Measurements from ENCODE around the gene ADH5. TPM values are rescaled to one million over a fixed set of nuclear protein-coding genes. Genes with fewer than 3 reads are reported as not detected.
A peak's percentile ranks its signal among the peaks of the same experiment; 100 is the strongest.

The ADH5 gene
- total and polyA plus RNA-seq, 10 of the 15 experiments (the other 5 are each of a cell fraction or from before 2014, with no cell fraction given): 48.5 to 159 (median 95.3) TPM

DNA sequence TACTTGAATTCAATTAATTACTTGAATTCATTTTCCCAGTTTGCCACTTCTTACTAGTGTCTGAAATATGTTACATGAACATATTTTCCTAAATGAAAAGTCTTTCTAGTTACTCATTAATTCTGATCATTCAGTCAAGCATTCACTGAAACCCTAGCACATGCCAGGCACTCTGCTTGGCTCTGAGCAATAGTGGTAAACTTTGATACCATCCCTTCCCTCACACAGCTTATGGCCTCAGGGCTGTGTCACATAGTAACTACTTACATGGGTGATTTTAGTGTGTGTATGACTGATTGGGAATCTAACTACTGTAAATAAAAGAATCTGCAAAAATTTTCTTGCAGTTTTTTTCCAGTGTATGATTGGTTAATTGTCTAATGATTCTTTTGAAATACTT is 60.4 kb downstream of the ADH5 start:
- H3K4me3 ChIP-seq: no peak overlapping the region
- POLR2A ChIA-PET: no interaction called here
- RAD21 ChIA-PET (ENCODE audit: unreplicated experiment): interaction anchor here (1.3 to 3.7 kb wide), 2 partner anchors 28 to 32 kb away, joined by 4 to 19 read pairs; partner anchors contain the start of gene METAP1
- no TSS peak for BruUV-seq (replicated peaks)
- H4K20me1 ChIP-seq (ENCODE audit: control insufficient read depth, insufficient read depth): no peaks in the 10 kb centered on the region
- no peaks in the 10 kb centered on the region; a peak in 1 of 4 replicates for H3K36me3 ChIP-seq (ENCODE audit: control insufficient read depth in 2 of 2, insufficient read depth in 2 of 2, low read length in 1 of 2)
- no peak overlapping the region for H3K9ac ChIP-seq (ENCODE audit: control insufficient read depth, insufficient read depth, low read length)
- H3K9me3 ChIP-seq (replicated peaks; ENCODE audit: control insufficient read depth, insufficient read depth, low read length): no peaks in the 10 kb centered on the region
- H3K4me1 ChIP-seq (ENCODE audit: control insufficient read depth, insufficient read depth, low read length): peaks cover 4% of the 10 kb centered on the region; the same call in 1 of the 2 replicates
- no peak overlapping the region for H2AFZ ChIP-seq (ENCODE audit: control insufficient read depth, low read depth, low read length)
- no peaks in the 10 kb centered on the region for H3K27me3 ChIP-seq (replicated peaks in 1 of 2; ENCODE audit: control insufficient read depth in 2 of 2, insufficient read depth in 2 of 2, low read length in 1 of 2)
- H3K79me2 ChIP-seq (ENCODE audit: control insufficient read depth, insufficient read depth, low read length): peaks cover 21% of the 10 kb centered on the region
- CTCF ChIA-PET: interaction anchor here (1.7 kb wide), 1 partner anchor 28 kb away, joined by 5 read pairs; no protein-coding TSS in a partner anchor
- no peak for FAIRE-seq
- DNase-seq (ENCODE audit: low read depth, low spot score): no peak
- TF ChIP-seq TBL1XR1 (IDR thresholded peaks at IDR 0.05; ENCODE audit: low read depth, low read length) (no peak), POLR2AphosphoS2 (IDR thresholded peaks at IDR 0.05; ENCODE audit: low read depth, low read length) (no peak), SRF (IDR thresholded peaks at IDR 0.05; ENCODE audit: low read depth in 2 of 2, low read length in 2 of 2) (no peak), ZZZ3 (IDR thresholded peaks at IDR 0.05; ENCODE audit: control insufficient read depth, insufficient read length, low read depth) (no peak), BCL11A (IDR thresholded peaks at IDR 0.05; ENCODE audit: low read depth, low read length) (no peak), HDAC6 (IDR thresholded peaks at IDR 0.05; ENCODE audit: unreplicated experiment) (no peak), CREB1 (IDR thresholded peaks at IDR 0.05; ENCODE audit: low read depth) (no peak)
- TF ChIP-seq, protein P1, sequence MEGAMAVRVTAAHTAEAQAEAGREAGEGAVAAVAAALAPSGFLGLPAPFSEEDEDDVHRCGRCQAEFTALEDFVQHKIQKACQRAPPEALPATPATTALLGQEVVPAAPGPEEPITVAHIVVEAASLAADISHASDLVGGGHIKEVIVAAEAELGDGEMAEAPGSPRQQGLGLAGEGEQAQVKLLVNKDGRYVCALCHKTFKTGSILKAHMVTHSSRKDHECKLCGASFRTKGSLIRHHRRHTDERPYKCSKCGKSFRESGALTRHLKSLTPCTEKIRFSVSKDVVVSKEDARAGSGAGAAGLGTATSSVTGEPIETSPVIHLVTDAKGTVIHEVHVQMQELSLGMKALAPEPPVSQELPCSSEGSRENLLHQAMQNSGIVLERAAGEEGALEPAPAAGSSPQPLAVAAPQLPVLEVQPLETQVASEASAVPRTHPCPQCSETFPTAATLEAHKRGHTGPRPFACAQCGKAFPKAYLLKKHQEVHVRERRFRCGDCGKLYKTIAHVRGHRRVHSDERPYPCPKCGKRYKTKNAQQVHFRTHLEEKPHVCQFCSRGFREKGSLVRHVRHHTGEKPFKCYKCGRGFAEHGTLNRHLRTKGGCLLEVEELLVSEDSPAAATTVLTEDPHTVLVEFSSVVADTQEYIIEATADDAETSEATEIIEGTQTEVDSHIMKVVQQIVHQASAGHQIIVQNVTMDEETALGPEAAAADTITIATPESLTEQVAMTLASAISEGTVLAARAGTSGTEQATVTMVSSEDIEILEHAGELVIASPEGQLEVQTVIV (IDR thresholded peaks at IDR 0.05; ENCODE audit: borderline replicate concordance, partially characterized antibody): no peak
- SMC1A ChIA-PET (ENCODE audit: uncharacterized antibody, unreplicated experiment): interaction anchor here (0.8 to 2.0 kb wide), 4 partner anchors 10 to 32 kb away, joined by 3 to 6 read pairs (median 4); no protein-coding TSS in a partner anchor
- peak; percentile 85 for ATAC-seq
- no peak overlapping the region for H3K27ac ChIP-seq (ENCODE audit: control insufficient read depth, insufficient read depth)
- no peak overlapping the region for H3K4me2 ChIP-seq (ENCODE audit: control insufficient read depth, insufficient read depth)
- in situ Hi-C loops (cut with MboI): no loop called here
- intact Hi-C loops (cut with micrococcal nuclease; ENCODE audit: unreplicated experiment): no loop called here

All from GM12878 (cell line).